Glomerular visceral epithelial cell (primary cell): ENCODE results near the gene ACYP2.
A peak's percentile ranks its signal among the peaks of the same experiment; 100 is the strongest.
"Not testable (repeated sequence)": the region's sequence is repeated elsewhere in the genome, so short reads cannot be mapped to it uniquely, and the experiment has no call there.

ENCODE experiments used
- DNase-seq: peaks from one replicate; pipeline ENCODE4 v3.0.0-alpha.2; 2016; ENCODE audit errors: extremely low spot score

Gene ACYP2

GRCh38 chr2:54115284-54116137, at the start of gene ACYP2:
Gene ACYP2 (plus strand): TSS chr2:54115615.
- DNase-seq = peak; percentile 94

GRCh38 chr2:54065891-54066290, 49.5 kb upstream of the ACYP2 start:
- no peak for DNase-seq

GRCh38 chr2:54067851-54068375, 47.5 kb upstream of the ACYP2 start:
- no peak for DNase-seq

GRCh38 chr2:54072483-54072882, 42.9 kb upstream of the ACYP2 start:
- not testable (repeated sequence) for DNase-seq

GRCh38 chr2:54073796-54074195, 41.6 kb upstream of the ACYP2 start:
- DNase-seq = peak; percentile 60

GRCh38 chr2:54074606-54075341, 40.6 kb upstream of the ACYP2 start:
- DNase-seq = peak; percentile 36

- DNase-seq = no peak
Observed at GRCh38 chr2:54076586-54076985, 38.8 kb upstream of the ACYP2 start.

- no peak for DNase-seq
Observed at GRCh38 chr2:54077088-54077900, 38.1 kb upstream of the ACYP2 start.

- DNase-seq = no peak
Observed at GRCh38 chr2:54079331-54079730, 36.1 kb upstream of the ACYP2 start.

- DNase-seq = peak; percentile 81
Observed at GRCh38 chr2:54081574-54081973, 33.8 kb upstream of the ACYP2 start.

GRCh38 chr2:54083021-54083420, 32.4 kb upstream of the ACYP2 start:
- DNase-seq = no peak

GRCh38 chr2:54083445-54083844, 32.0 kb upstream of the ACYP2 start:
- DNase-seq = no peak

- peak; percentile 21 for DNase-seq
Observed at GRCh38 chr2:54084600-54084999, 30.8 kb upstream of the ACYP2 start.

GRCh38 chr2:54085069-54085468, 30.3 kb upstream of the ACYP2 start:
- DNase-seq = no peak

GRCh38 chr2:54086157-54086556, 29.3 kb upstream of the ACYP2 start:
- no peak for DNase-seq

GRCh38 chr2:54088191-54088634, 27.2 kb upstream of the ACYP2 start:
- no peak for DNase-seq

- DNase-seq = no peak
Observed at GRCh38 chr2:54088719-54089118, 26.7 kb upstream of the ACYP2 start.

GRCh38 chr2:54090521-54091117, 24.8 kb upstream of the ACYP2 start:
- DNase-seq = no peak

- no peak for DNase-seq
Observed at GRCh38 chr2:54092940-54093339, 22.5 kb upstream of the ACYP2 start.

- DNase-seq = not testable (repeated sequence)
Observed at GRCh38 chr2:54095406-54095805, 20.0 kb upstream of the ACYP2 start.

GRCh38 chr2:54096141-54096540, 19.3 kb upstream of the ACYP2 start:
- not testable (repeated sequence) for DNase-seq
